ACC112 (cell line): ENCODE measurements around the gene CTSS.
"Not testable (repeated sequence)": the region's sequence is repeated elsewhere in the genome, so short reads cannot be mapped to it uniquely, and the experiment has no call there.

ENCODE experiments used
- H2AFZ ChIP-seq: fragments of 200-600 bp; sonication (generic); one replicate; pipeline ENCODE4 v1.6.0; 2017; ENCODE audit warnings: antibody characterized with exemption, low read length; ENCODE audit not compliant: unreplicated experiment
- H3K27ac ChIP-seq: fragments of 200-600 bp; sonication (generic); 2 replicates; pipeline ENCODE4 v1.5.1; 2014; ENCODE audit warnings: low read depth, mild to moderate bottlenecking, antibody characterized with exemption, low read length, moderate library complexity
- H3K27me3 ChIP-seq: fragments of 200-600 bp; sonication (generic); 2 replicates; pipeline ENCODE4 v1.6.1; 2014; ENCODE audit warnings: mild to moderate bottlenecking, antibody characterized with exemption, low read length, moderate library complexity, mixed read lengths; ENCODE audit not compliant: insufficient read depth
- H3K36me3 ChIP-seq: fragments of 200-600 bp; sonication (generic); 2 replicates; pipeline ENCODE4 v1.6.1; 2016; ENCODE audit warnings: mild to moderate bottlenecking, antibody characterized with exemption, low read length, moderate library complexity, mixed read lengths; ENCODE audit not compliant: insufficient read depth
- H3K4me1 ChIP-seq: fragments of 200-600 bp; sonication (generic); one replicate; pipeline ENCODE4 v1.6.1; 2016; ENCODE audit warnings: low read length, mixed read lengths; ENCODE audit not compliant: insufficient read depth, unreplicated experiment, control insufficient read depth
- H3K4me3 ChIP-seq: fragments of 200-600 bp; sonication (generic); 2 replicates; pipeline ENCODE4 v1.5.1; 2014; ENCODE audit warnings: mild to moderate bottlenecking, low read depth, low read length
- H3K79me2 ChIP-seq: fragments of 200-600 bp; sonication (generic); one replicate; pipeline ENCODE4 v1.6.0; 2016; ENCODE audit warnings: low read length; ENCODE audit not compliant: control insufficient read depth, unreplicated experiment, insufficient read depth

Gene CTSS

DNA sequence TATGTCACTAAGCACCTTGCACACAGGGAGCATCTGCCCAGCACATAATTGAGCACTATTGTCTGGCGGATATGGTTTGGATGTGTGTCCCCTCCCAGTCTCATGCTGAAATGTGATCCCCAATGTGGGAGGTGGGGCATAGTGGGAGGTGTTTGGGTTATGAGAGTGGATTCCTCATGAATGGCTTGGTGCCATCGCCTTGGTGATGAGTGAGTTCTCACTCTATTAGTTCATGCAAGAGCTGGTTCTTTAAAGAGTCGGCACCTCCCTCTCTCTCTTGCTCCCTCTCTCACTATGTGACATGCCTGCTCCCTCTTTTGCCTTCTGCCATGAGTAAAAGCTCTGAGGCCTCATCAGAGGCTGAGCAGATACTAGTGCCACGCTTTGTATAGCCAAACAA, 32.9 kb upstream of the CTSS start:
- H3K27me3 ChIP-seq: no peaks in the 10 kb centered on the region
- no peak overlapping the region for H3K4me3 ChIP-seq
- peaks cover 3% of the 10 kb centered on the region for H3K36me3 ChIP-seq
- no peak overlapping the region for H3K27ac ChIP-seq
- no peaks in the 10 kb centered on the region for H3K4me1 ChIP-seq
- H2AFZ ChIP-seq: no peak overlapping the region
- no peaks in the 10 kb centered on the region for H3K79me2 ChIP-seq

GRCh38 chr1:150796374-150796773, 30.8 kb upstream of the CTSS start:
- Histone ChIP-seq H3K79me2 (no peaks in the 10 kb centered on the region), H3K4me1 (no peaks in the 10 kb centered on the region), H3K36me3 (peaks cover 3% of the 10 kb centered on the region), H2AFZ (no peak overlapping the region), H3K27me3 (no peaks in the 10 kb centered on the region), H3K27ac (no peak overlapping the region), H3K4me3 (no peak overlapping the region)

DNA sequence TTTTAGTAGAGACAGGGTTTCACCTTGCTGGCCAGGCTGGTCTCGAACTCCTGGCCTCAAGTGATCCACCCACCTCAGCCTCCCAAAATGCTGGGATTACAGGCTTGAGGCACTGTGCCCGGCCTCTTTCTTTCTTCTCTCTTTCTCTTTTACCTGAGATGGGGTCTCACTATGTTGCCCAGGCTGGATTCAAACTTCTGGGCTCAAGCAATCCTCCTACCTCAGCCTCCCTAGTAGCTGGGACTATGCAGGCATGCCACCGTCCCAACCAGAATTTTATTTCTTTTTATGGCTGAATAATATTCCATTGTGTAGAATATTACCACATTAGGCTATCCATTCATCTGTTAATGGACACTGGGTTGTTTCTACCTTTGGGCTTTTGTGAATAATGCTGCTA, 28.2 kb upstream of the CTSS start:
- not testable (repeated sequence) for H2AFZ ChIP-seq, H3K27me3 ChIP-seq, H3K4me3 ChIP-seq, H3K79me2 ChIP-seq, H3K36me3 ChIP-seq, H3K27ac ChIP-seq, H3K4me1 ChIP-seq

DNA sequence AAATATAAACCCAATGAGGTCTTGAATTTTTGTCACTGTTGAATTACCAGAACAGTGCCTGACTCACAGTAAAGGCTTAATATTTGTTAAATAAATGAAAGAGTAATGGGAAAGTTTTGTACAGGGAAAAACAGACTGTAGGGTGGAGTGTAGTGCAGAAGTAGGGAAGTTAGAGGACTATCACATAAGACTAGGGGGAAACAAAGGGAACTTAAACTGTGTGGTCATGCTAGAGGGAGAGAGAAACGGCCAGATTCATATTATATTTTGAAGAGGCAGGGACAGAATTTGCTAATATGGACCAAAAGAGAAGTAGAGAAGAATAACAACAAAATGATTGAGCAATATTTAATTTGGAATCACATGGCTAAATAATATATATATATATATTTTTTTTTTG, 27.6 kb upstream of the CTSS start:
- Histone ChIP-seq H3K79me2 (no peaks in the 10 kb centered on the region), H3K27ac (no peak overlapping the region), H3K4me1 (no peaks in the 10 kb centered on the region), H2AFZ (no peak overlapping the region), H3K4me3 (no peak overlapping the region), H3K36me3 (no peaks in the 10 kb centered on the region), H3K27me3 (no peaks in the 10 kb centered on the region)

GRCh38 chr1:150791585-150791984, 26.0 kb upstream of the CTSS start:
- Histone ChIP-seq H3K27ac (no peak overlapping the region), H3K27me3 (no peaks in the 10 kb centered on the region), H3K4me1 (no peaks in the 10 kb centered on the region), H3K36me3 (no peaks in the 10 kb centered on the region), H3K4me3 (no peak overlapping the region), H3K79me2 (no peaks in the 10 kb centered on the region), H2AFZ (no peak overlapping the region)

- Histone ChIP-seq H2AFZ (no peak overlapping the region), H3K4me1 (no peaks in the 10 kb centered on the region), H3K27me3 (no peaks in the 10 kb centered on the region), H3K27ac (no peak overlapping the region), H3K36me3 (no peaks in the 10 kb centered on the region), H3K4me3 (no peak overlapping the region), H3K79me2 (no peaks in the 10 kb centered on the region)
Observed at GRCh38 chr1:150789396-150789795, 23.8 kb upstream of the CTSS start.

DNA sequence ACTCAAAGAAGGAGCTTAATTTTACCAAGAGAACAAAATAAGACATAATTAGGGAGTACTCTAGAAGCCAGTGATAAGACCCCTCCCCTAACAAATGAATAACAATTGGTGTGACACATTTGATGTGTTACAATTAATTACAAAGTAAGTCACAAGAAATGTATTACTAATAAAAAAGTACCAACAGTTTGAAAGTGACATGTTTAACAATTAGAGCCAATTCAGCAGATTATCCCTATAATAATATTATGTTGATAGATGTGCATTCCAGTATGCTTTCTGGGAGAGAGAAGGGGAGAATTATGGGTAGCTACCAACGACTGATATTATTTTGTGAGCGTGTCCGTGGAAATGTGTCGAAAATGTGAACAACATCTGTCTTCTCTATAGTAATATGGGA, 23.4 kb upstream of the CTSS start:
- Histone ChIP-seq H3K27ac (no peak overlapping the region), H3K4me1 (no peaks in the 10 kb centered on the region), H3K79me2 (no peaks in the 10 kb centered on the region), H3K4me3 (no peak overlapping the region), H3K36me3 (no peaks in the 10 kb centered on the region), H3K27me3 (no peaks in the 10 kb centered on the region), H2AFZ (no peak overlapping the region)

GRCh38 chr1:150787455-150787854, 21.9 kb upstream of the CTSS start:
- Histone ChIP-seq H3K79me2 (no peaks in the 10 kb centered on the region), H3K36me3 (no peaks in the 10 kb centered on the region), H3K27ac (no peak overlapping the region), H3K27me3 (no peaks in the 10 kb centered on the region), H3K4me3 (no peak overlapping the region), H3K4me1 (no peaks in the 10 kb centered on the region), H2AFZ (no peak overlapping the region)

GRCh38 chr1:150780510-150780909, 14.9 kb upstream of the CTSS start:
- H3K4me1 ChIP-seq: no peaks in the 10 kb centered on the region
- H2AFZ ChIP-seq: no peak overlapping the region
- no peaks in the 10 kb centered on the region for H3K79me2 ChIP-seq
- no peaks in the 10 kb centered on the region for H3K36me3 ChIP-seq
- H3K27me3 ChIP-seq: no peaks in the 10 kb centered on the region
- no peak overlapping the region for H3K4me3 ChIP-seq
- no peak overlapping the region for H3K27ac ChIP-seq

DNA sequence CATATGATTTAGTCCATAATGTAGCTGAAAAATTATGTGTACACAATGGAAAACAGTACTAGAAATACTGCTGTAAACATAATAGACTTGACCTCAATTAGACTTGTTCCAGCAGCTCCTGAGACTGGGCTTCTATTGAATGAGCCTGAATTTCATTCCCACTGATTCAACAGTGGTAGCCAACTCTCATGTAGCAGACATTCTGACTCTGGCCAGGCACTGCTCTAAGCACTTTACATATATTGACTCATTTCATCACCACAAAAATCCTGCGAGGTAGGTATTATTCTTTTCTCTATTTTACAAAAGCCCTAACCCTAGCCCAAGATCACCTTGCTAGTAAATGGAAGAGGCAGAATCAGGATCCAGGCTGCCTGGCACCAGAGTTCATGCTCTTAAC, 12.8 kb upstream of the CTSS start:
- H3K4me3 ChIP-seq: no peak overlapping the region
- H2AFZ ChIP-seq: no peak overlapping the region
- H3K36me3 ChIP-seq: no peaks in the 10 kb centered on the region
- H3K79me2 ChIP-seq: no peaks in the 10 kb centered on the region
- no peaks in the 10 kb centered on the region for H3K27me3 ChIP-seq
- no peak overlapping the region for H3K27ac ChIP-seq
- H3K4me1 ChIP-seq: no peaks in the 10 kb centered on the region

- Histone ChIP-seq H3K79me2 (no peaks in the 10 kb centered on the region), H3K27me3 (no peaks in the 10 kb centered on the region), H3K27ac (no peak overlapping the region), H3K4me3 (no peak overlapping the region), H3K36me3 (no peaks in the 10 kb centered on the region), H2AFZ (no peak overlapping the region), H3K4me1 (no peaks in the 10 kb centered on the region)
Observed at GRCh38 chr1:150777544-150777943, 12.0 kb upstream of the CTSS start.
